T-helper 1 cell treated with Interleukin-12 subunit alpha and Interleukin-12 subunit beta and Interleukin-4 antibody, amounts not matched to agents 30 μg/mL and 1 μg/mL, for 36 hours (primary cell): Measurements from ENCODE around the gene YIPF2.
"Not testable (repeated sequence)": the region's sequence is repeated elsewhere in the genome, so short reads cannot be mapped to it uniquely, and the experiment has no call there.

Source experiments
- H3K27ac Mint-ChIP-seq: one replicate; pipeline ENCODE4 v1.8.0; 2021; ENCODE audit warnings: mild to moderate bottlenecking, mixed read lengths
- H3K27me3 Mint-ChIP-seq: one replicate; pipeline ENCODE4 v1.8.0; 2021; ENCODE audit warnings: low read depth, mixed read lengths
- H3K36me3 Mint-ChIP-seq: one replicate; pipeline ENCODE4 v1.8.0; 2021; ENCODE audit warnings: low read depth, mixed read lengths
- H3K4me1 Mint-ChIP-seq: one replicate; pipeline ENCODE4 v1.8.0; 2021; ENCODE audit warnings: low read depth, mixed read lengths
- H3K4me3 Mint-ChIP-seq: one replicate; pipeline ENCODE4 v1.8.0; 2021; ENCODE audit warnings: mild to moderate bottlenecking, moderate library complexity, mixed read lengths
- H3K9me3 Mint-ChIP-seq: one replicate; pipeline ENCODE4 v1.8.0; 2021; ENCODE audit warnings: mixed read lengths

Gene YIPF2

DNA sequence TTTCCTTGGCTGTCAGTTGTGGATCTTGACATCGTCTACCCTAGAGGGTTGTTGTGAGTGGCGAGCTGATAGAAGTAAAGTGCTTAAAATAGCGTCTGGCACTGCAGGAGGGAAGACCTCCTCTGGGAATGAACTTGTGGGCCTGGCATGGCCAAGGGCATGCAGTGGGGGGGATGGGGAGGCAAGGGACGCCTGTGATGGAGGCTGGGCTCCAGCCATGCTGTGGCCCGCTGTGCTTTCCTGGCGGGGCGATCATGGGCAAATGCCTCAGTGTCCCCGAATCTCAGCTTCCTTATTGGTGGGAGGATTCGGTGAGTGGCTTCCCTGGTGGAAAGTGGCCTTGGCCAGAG is 46.4 kb downstream of the YIPF2 start:
- peaks cover 2% of the 10 kb centered on the region for H3K36me3 Mint-ChIP-seq
- no peaks in the 10 kb centered on the region for H3K9me3 Mint-ChIP-seq
- H3K27me3 Mint-ChIP-seq, result no peaks in the 10 kb centered on the region
- H3K4me1 Mint-ChIP-seq, result peaks cover 17% of the 10 kb centered on the region
- no peak overlapping the region for H3K4me3 Mint-ChIP-seq
- H3K27ac Mint-ChIP-seq, result no peak overlapping the region

GRCh38 chr19:10881403-10882107 is 46.9 kb downstream of the YIPF2 start:
- Mint-ChIP-seq H3K36me3 (peaks cover 2% of the 10 kb centered on the region), H3K4me1 (peaks cover 22% of the 10 kb centered on the region), H3K4me3 (no peak overlapping the region), H3K27ac (no peak overlapping the region), H3K27me3 (no peaks in the 10 kb centered on the region), H3K9me3 (no peaks in the 10 kb centered on the region)

GRCh38 chr19:10878253-10878652 is 50.2 kb downstream of the YIPF2 start:
- Mint-ChIP-seq H3K9me3 (no peaks in the 10 kb centered on the region), H3K27ac (peak overlapping the region; percentile 73), H3K36me3 (peaks cover 2% of the 10 kb centered on the region), H3K4me3 (no peak overlapping the region), H3K4me1 (peaks cover 27% of the 10 kb centered on the region), H3K27me3 (no peaks in the 10 kb centered on the region)

DNA sequence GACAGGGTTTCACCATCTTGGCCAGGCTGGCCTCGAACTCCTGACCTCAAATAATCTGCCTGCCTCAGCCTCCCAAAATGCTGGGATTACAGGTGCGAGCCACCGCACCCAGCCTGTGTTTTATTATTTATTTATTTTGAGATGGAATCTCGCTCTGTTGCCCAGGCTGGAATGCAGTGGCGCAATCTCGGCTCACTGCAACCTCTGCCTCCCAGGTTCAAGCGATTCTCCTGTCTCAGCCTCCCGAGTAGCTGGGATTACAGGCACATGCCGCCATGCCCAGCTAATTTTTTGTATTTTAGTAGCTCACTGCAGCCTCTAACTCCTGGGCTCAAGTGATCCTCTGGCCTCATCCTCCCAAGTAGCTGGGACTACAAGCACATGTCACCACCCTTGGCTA is 50.8 kb downstream of the YIPF2 start:
- Mint-ChIP-seq H3K27ac (peak overlapping the region; percentile 73), H3K4me1 (peaks cover 31% of the 10 kb centered on the region)
- not testable (repeated sequence) for H3K27me3 Mint-ChIP-seq, H3K36me3 Mint-ChIP-seq, H3K4me3 Mint-ChIP-seq, H3K9me3 Mint-ChIP-seq

GRCh38 chr19:10876459-10877240 is 51.8 kb downstream of the YIPF2 start:
- Mint-ChIP-seq H3K36me3 (peaks cover 2% of the 10 kb centered on the region), H3K4me3 (no peak overlapping the region), H3K27ac (no peak overlapping the region), H3K9me3 (no peaks in the 10 kb centered on the region), H3K4me1 (peaks cover 32% of the 10 kb centered on the region), H3K27me3 (no peaks in the 10 kb centered on the region)

DNA sequence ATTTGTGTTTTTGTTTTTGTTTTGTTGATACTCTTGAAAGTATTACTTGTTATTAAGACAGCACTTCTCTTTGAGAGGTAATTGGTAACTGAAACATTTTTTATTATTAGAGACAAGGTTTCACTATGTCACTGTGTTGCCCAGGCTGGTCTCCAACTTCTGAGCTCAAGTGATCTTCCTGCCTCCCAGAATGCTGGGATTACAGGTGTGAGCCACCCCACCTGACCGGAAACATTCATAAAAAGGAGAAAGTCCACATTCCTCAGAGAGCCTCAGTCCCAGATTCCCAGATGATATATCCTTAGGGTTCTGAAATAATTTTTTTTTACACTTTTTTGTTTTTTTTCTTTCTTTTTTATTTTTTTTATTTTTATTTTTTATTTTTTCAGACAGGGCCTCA is 54.4 kb downstream of the YIPF2 start:
- no peaks in the 10 kb centered on the region for H3K36me3 Mint-ChIP-seq
- H3K4me1 Mint-ChIP-seq, result peaks cover 33% of the 10 kb centered on the region
- no peaks in the 10 kb centered on the region for H3K27me3 Mint-ChIP-seq
- H3K27ac Mint-ChIP-seq, result peak overlapping the region; percentile 41
- H3K9me3 Mint-ChIP-seq, result no peaks in the 10 kb centered on the region
- peak overlapping the region; percentile 42 for H3K4me3 Mint-ChIP-seq

DNA sequence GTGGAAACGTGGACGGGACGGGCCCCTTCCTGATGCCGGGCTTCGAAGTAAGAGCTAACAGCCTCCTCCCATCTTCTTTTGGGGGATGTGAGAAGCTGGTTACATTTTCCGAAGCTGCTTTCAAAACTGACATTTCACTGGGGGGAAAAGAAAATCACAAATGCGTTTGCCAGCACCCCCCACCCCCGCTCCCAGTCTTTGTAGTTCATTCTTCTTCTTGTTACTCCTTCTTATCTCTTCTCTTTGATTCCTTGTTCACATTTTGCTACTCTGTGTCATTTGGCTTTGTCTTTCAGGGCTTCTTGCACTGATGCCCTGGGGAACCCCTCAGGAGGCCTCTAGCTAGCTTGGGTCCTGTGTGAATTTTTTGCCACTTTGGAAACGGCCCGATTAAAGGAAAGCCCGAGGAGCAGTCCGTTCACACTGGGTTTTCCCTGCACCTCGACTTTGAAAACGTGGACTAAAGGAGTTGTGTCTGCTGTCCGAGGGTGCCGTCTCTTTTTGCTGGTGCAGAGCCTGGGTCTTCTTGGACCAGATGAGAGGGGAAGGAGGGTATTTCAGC is 55.8 kb downstream of the YIPF2 start:
- H3K27me3 Mint-ChIP-seq, result no peaks in the 10 kb centered on the region
- peak overlapping the region; percentile 78 for H3K27ac Mint-ChIP-seq
- no peaks in the 10 kb centered on the region for H3K9me3 Mint-ChIP-seq
- peaks cover 3% of the 10 kb centered on the region for H3K36me3 Mint-ChIP-seq
- peak overlapping the region; percentile 86 for H3K4me3 Mint-ChIP-seq
- peaks cover 34% of the 10 kb centered on the region for H3K4me1 Mint-ChIP-seq
